Peyer's patch (tissue), 4 donors: ENCODE measurements around the gene LYPD6B. TPM values are rescaled to one million over a fixed set of nuclear protein-coding genes. Genes with fewer than 3 reads are reported as not detected.
"Not testable (repeated sequence)": the region's sequence is repeated elsewhere in the genome, so short reads cannot be mapped to it uniquely, and the experiment has no call there.

ENCODE experiments used
- DNase-seq, 3 donors: peaks; one replicate each; pipeline ENCODE4 v3.0.0-alpha.2; 2017 to 2019
- H3K27ac ChIP-seq, 4 donors: fragments of 200-600 bp; sonication (generic); one replicate each; pipeline ENCODE4 v1.5.1; 2016 to 2019
- H3K27me3 ChIP-seq, 2 donors: fragments of 200-600 bp; sonication (generic); one replicate each; pipeline ENCODE4 v1.5.1; 2019
- H3K36me3 ChIP-seq, 3 donors: fragments of 200-600 bp; sonication (generic); one replicate each; pipeline ENCODE4 v1.5.1; 2016 to 2019
- H3K4me1 ChIP-seq, 4 donors: fragments of 200-600 bp; sonication (generic); one replicate each; pipeline ENCODE4 v1.5.1; 2016 to 2019
- H3K4me3 ChIP-seq, 4 donors: fragments of 200-600 bp; sonication (generic); 1 replicate in 3 of 4; 2 replicates in 1 of 4; pipeline ENCODE4 v1.5.1; 2016 to 2019; ENCODE audit warnings: mild to moderate bottlenecking in 1 of 4
- H3K9me3 ChIP-seq, 4 donors: fragments of 200-600 bp; sonication (generic); one replicate each; pipeline ENCODE4 v1.5.1; 2016 to 2019; ENCODE audit warnings: mild to moderate bottlenecking in 1 of 4
- POLR2A ChIP-seq, 2 donors: fragments of 450-650 bp; IDR thresholded peaks; one replicate each; pipeline ENCODE4 v1.5.1; 2017; ENCODE audit warnings: antibody characterized with exemption in 2 of 2, mild to moderate bottlenecking in 2 of 2, moderate library complexity in 2 of 2
- total RNA-seq, 4 donors: library from RNA; depleted of rRNA; stranded (reverse); fragments of >200 nt; gene quantifications; one replicate each; pipeline ENCODE4 v1.1.0, GENCODE V29; 2016
- TF ChIP-seq, protein P1 (sequence below), 6 experiments: fragments of 450-650 bp in 4 of 6; fragments of 200-600 bp in 2 of 6; sonication (generic) in 1 of 6; IDR thresholded peaks; one replicate each; pipeline ENCODE4 v1.5.1; 2017 to 2019; ENCODE audit warnings: antibody characterized with exemption in 6 of 6, mild to moderate bottlenecking in 3 of 6, moderate library complexity in 1 of 6

The LYPD6B gene
- total RNA-seq, 4 donors from 2014 or later: 2.0 to 4.4 (median 3.7) TPM; not detected in 1

DNA sequence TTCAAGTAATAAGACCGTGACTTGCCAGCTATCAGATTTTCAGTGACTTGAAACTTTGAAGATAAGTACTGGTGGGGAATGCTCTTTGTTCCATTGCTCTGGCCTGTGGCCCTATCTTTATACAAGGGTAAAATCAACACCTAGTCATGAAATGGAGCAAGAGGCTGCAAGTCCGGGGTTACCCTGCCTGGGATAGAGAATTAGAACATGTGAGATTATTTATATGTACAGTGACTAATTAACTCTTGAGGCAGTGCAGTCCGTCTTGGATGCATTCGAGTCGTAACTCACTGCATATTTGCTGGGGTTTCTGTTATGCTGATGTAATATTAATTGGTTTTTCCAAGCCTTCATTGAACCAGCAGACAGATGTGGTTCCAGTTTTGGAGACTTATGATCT is 186.0 kb downstream of the LYPD6B start:
- Histone ChIP-seq H3K4me3 (no peak overlapping the region), H3K9me3 (no peaks in the 10 kb centered on the region), H3K27ac (no peak overlapping the region), H3K4me1 (no peaks in the 10 kb centered on the region), H3K36me3 (no peaks in the 10 kb centered on the region), H3K27me3 (no peaks in the 10 kb centered on the region)
- no peak for DNase-seq
- no peak for TF ChIP-seq POLR2A (IDR thresholded peaks at IDR 0.05)
- TF ChIP-seq, protein P1, sequence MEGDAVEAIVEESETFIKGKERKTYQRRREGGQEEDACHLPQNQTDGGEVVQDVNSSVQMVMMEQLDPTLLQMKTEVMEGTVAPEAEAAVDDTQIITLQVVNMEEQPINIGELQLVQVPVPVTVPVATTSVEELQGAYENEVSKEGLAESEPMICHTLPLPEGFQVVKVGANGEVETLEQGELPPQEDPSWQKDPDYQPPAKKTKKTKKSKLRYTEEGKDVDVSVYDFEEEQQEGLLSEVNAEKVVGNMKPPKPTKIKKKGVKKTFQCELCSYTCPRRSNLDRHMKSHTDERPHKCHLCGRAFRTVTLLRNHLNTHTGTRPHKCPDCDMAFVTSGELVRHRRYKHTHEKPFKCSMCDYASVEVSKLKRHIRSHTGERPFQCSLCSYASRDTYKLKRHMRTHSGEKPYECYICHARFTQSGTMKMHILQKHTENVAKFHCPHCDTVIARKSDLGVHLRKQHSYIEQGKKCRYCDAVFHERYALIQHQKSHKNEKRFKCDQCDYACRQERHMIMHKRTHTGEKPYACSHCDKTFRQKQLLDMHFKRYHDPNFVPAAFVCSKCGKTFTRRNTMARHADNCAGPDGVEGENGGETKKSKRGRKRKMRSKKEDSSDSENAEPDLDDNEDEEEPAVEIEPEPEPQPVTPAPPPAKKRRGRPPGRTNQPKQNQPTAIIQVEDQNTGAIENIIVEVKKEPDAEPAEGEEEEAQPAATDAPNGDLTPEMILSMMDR (IDR thresholded peaks at IDR 0.05): no peak

DNA sequence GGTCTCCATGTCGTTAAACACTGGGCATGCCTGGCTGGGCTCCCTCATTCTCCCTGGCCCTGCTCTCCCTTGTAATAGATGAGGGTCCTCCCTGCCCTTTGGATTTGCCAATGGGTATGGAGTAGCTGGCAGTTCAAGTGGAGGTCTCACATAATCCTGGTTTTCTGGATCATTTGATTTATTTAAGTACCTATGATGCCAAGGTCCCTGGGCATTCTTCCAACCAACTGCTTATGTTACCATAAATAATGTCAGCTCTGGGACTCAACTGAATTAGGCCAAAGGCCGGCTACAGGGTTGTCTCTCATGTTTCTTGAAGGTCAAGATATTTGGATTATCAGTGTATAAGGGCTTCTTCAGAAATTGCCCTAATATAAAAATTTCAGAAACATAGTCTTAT is 186.9 kb downstream of the LYPD6B start:
- no peak for DNase-seq
- Histone ChIP-seq H3K27me3 (no peaks in the 10 kb centered on the region), H3K9me3 (no peaks in the 10 kb centered on the region), H3K4me1 (no peaks in the 10 kb centered on the region), H3K36me3 (no peaks in the 10 kb centered on the region), H3K27ac (no peak overlapping the region), H3K4me3 (no peak overlapping the region)
- TF ChIP-seq, protein P1 (IDR thresholded peaks at IDR 0.05): no peak
- no peak for TF ChIP-seq POLR2A (IDR thresholded peaks at IDR 0.05)

DNA sequence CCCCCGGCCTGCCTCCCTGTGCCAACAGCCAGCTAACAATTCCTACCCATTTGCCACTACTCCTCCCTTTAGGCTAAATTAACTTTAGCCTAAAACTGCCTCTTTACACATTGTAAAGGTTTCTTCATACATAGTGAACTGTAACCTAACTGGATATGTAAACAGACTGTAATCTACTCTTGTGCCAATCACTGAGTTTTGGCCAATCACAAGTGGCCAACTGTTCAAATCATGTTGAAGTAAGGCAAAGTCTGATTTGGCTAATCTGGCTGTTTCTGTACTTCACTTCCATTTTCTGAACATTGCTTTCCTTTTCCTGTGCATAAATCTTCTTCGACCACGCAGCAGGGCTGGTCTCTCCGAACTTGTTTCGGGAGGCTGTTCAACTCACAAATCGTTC is 188.3 kb downstream of the LYPD6B start:
- no peak overlapping the region for H3K4me3 ChIP-seq
- TF ChIP-seq, protein P1 (IDR thresholded peaks at IDR 0.05): no peak
- no peaks in the 10 kb centered on the region for H3K4me1 ChIP-seq
- no peaks in the 10 kb centered on the region for H3K9me3 ChIP-seq
- no peaks in the 10 kb centered on the region for H3K36me3 ChIP-seq
- no peak overlapping the region for H3K27ac ChIP-seq
- no peak for DNase-seq
- H3K27me3 ChIP-seq: no peaks in the 10 kb centered on the region

DNA sequence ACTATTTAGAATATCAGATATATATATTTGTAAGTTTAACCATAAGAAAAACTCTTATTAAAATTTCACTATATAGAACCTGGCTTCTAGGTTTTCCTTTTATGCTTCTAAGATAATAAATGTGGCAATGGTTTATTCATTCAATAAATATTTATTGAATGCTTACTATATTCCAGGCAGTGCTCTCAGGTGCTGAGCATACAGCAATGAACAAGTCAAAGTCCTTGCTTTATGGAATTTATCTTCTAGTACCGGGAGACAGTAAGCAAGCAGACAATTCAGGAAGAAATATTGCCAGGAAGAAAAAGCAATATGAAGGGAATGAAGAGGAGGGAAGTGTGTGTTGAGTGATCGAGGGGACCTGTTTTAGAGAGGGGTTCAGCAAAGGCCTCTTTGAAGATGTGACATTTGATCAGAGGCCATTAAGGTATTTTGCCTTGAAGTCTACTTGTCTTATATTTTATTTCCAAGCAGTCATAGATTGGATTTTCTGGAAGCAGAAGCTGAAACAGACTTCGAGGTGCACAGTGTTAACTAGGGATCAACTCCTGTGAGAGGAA is 197.4 kb downstream of the LYPD6B start:
- no peak for TF ChIP-seq POLR2A (IDR thresholded peaks at IDR 0.05)
- Histone ChIP-seq H3K4me1 (peaks cover 0 to 6% (median 0%) of the 10 kb centered on the region in 4 donors), H3K4me3 (peak overlapping the region in 1 of 4 donors; percentile 16), H3K9me3 (no peaks in the 10 kb centered on the region), H3K36me3 (no peaks in the 10 kb centered on the region), H3K27ac (peak overlapping the region in 2 of 4 donors; percentile 44 to 78), H3K27me3 (no peaks in the 10 kb centered on the region)
- DNase-seq: no peak

DNA sequence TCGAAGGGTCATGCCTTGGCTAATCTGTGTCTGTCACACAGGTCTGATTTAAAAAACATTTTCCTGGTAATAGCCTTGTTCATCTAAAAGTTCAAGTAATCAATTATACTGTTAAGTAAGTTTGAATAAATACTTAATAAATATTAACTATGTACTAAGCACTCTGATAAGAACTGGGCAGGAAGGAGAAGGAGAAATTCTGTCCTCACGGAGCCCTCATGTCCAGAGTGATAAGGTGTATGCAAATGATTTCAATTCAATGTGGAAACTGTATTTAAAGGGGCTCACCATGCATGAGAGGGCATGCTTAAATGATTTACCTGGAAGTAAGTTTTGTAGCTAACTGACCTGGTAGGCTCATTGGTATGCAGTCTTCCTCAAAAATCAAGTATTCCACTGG is 197.9 kb downstream of the LYPD6B start:
- Histone ChIP-seq H3K36me3 (no peaks in the 10 kb centered on the region), H3K27ac (peak overlapping the region in 2 of 4 donors; percentile 44 to 78), H3K4me1 (peaks cover 0 to 6% (median 0%) of the 10 kb centered on the region in 4 donors), H3K27me3 (no peaks in the 10 kb centered on the region), H3K9me3 (no peaks in the 10 kb centered on the region), H3K4me3 (peak overlapping the region in 1 of 4 donors; percentile 16)
- no peak for DNase-seq
- TF ChIP-seq POLR2A (IDR thresholded peaks at IDR 0.05): no peak
- TF ChIP-seq, protein P1 (IDR thresholded peaks at IDR 0.05): no peak

DNA sequence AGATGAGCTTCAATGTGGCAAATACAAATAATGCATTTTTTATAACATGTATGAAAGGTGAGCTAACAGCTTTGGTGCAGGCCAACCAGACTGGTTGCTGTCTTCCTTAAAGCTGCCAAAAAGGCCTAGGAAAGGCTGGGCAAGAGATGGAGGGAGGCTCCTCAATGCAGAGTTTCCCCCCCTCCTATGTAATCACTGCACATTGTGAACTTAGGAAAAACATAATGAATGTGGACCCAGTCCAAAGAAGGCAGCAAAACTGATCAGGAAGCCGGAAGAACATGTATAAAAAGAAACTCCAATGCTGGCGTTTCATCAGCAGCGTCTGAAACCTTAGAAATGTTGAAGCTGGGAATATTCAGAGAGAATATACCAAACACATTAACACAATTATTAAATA is 207.7 kb downstream of the LYPD6B start:
- TF ChIP-seq, protein P1 (IDR thresholded peaks at IDR 0.05): no peak
- TF ChIP-seq POLR2A (IDR thresholded peaks at IDR 0.05): no peak
- no peaks in the 10 kb centered on the region for H3K9me3 ChIP-seq
- H3K27me3 ChIP-seq: no peaks in the 10 kb centered on the region
- no peaks in the 10 kb centered on the region for H3K36me3 ChIP-seq
- no peak overlapping the region for H3K4me3 ChIP-seq
- H3K4me1 ChIP-seq: no peaks in the 10 kb centered on the region
- DNase-seq: no peak
- H3K27ac ChIP-seq: no peak overlapping the region

DNA sequence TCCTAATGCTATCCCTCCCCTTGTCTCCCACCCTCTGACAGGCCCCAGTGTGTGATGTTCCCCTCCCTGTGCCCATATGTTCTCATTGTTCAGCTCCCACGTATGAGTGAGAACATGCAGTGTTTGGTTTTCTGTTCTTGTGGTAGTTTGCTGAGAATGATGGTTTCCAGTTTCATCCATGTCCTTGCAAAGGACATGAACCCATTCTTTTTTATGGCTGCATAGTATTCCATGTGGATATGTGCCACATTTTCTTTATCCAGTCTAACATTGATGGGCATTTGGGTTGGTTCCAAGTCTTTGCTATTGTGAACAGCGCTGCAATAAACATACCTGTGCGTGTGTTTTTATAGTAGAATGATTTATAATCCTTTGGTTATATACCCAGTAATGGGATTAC is 212.9 kb downstream of the LYPD6B start:
- H3K9me3 ChIP-seq, H3K36me3 ChIP-seq, H3K4me1 ChIP-seq, DNase-seq, H3K4me3 ChIP-seq, H3K27me3 ChIP-seq, H3K27ac ChIP-seq: not testable (repeated sequence)

DNA sequence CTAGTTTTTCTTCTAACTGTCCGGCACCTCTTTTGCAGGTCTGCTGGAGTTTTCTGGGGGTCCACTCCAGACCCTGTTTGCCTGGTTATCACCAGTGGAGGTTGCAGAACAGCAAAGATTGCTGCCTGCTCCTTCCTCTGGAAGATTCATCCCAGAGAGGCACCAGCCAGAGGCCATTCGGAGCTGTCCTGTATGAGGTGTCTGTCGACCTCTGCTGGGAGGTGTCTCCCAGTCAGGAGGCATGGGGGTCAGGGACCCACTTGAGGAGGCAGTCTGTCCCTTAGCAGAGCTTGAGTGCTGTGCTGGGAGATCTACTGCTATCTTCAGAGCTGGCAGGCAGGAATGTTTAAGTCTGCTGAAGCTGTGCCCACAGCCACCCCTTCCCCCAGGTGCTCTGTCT is 218.4 kb downstream of the LYPD6B start:
- DNase-seq, H3K36me3 ChIP-seq, H3K9me3 ChIP-seq, H3K4me3 ChIP-seq, H3K4me1 ChIP-seq, H3K27me3 ChIP-seq, H3K27ac ChIP-seq: not testable (repeated sequence)
